Measurements from ENCODE around the gene NEGR1.
A peak's percentile ranks its signal among the peaks of the same experiment; 100 is the strongest.
"Not testable (repeated sequence)": the region's sequence is repeated elsewhere in the genome, so short reads cannot be mapped to it uniquely, and the experiment has no call there.

The NEGR1 gene

DNA sequence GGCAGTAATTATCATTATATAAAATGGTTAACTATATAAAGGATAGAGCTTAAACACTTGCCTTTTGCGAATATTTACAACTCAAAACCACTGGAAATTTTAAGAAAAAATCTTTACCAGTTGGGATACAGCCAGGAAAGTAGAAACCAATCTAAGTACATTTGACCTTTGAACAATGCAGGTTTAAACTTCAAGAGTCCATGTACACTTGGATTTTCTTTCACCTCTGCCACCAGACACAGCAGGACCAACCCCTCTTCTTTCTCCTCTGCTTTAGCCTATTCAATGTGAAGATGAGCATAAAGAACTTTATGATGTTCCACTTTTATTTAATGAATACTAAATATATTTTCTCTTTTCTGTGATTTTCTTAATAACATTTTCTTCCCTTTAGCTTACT, 361.1 kb downstream of the NEGR1 start:
- no peak for DNase-seq

DNA sequence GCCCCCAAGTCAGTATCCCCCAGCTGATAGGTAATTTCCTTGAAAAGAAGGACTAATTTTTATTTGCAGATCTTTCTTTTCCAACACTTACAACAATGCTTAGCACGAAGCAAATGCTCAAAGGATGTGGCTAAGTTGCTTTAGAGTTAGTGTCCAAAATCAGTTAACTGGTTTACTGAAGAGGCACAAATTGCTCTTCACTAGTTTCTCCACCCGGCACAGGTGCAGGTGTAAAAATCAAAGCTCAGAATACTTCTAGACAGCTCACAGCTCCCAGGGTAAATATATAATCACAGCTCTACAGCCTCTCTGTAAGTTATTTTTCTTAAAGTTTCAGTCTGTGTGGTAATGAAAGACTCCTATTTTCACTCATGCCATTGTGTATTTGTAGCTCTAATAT, 361.8 kb downstream of the NEGR1 start:
- DNase-seq = no peak

DNA sequence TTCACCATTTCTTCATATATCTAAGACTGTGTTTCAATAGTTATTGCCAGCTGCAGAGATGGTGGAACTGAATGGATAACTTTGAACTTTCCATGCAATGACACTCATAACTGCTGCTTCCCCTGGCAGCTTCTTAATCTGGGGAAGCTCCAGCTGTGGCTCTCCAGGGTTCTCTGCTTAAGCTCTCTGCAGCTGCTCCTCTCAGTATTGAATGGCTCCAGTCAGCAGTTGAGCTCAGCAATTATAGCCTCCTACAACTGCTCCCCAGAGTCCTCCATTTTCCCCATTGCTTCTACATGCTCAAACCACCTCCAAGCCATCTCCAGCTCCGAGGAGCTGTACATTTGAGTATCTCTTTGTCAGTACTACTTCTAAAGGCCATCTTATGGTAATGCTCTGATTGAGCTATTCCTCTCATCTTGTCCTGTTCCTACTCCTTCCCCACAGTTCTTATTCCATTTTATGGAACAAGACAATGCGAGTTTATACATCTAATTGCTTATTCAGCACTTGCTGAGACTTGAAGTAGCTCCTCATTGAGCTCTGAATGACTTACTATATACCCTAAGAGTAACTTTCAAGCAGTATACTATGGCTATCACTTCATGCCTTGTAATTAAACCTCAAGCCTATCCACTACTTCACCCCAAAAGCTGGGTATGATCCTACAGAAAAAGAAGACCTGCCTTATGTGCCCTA, 362.4 kb downstream of the NEGR1 start:
- DNase-seq = peak; percentile 8

DNA sequence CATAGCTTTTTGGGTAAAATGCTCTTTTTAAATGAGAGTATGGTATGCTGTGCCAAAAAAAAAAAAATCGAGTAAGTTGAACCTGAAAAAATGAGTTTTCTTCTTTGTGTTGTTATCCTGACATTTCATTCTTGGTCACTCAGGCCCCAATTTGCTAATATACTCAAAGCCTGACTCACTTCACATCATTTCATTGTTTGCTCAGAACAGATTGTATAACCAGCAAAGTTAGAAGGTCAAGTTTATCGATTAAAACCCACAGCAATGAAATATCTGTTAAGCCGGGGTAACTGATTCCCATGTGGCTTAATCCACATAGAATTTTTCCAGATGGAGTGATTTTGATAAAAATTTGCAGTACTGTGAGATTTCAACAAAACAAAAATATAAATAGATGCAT, 363.7 kb downstream of the NEGR1 start:
- no peak for DNase-seq

DNA sequence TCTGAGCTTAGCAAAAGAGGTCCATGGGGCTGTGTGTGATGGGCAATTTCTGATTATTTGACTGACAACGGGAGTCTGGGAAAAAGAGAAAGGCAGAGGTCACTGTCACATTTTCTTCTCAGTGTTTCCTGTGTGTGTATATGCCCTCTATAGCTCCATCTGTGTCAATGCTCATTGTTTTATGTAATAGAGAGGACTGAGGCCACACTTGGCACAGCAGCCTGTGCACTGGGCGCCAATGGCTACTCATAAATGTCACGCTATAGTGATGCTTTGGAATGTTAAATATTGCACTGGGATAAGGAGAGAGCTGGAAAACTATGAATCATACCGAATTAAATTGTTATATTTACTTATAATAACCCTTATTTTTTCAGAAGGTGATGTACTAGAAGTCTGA, 365.4 kb downstream of the NEGR1 start:
- no peak for DNase-seq

DNA sequence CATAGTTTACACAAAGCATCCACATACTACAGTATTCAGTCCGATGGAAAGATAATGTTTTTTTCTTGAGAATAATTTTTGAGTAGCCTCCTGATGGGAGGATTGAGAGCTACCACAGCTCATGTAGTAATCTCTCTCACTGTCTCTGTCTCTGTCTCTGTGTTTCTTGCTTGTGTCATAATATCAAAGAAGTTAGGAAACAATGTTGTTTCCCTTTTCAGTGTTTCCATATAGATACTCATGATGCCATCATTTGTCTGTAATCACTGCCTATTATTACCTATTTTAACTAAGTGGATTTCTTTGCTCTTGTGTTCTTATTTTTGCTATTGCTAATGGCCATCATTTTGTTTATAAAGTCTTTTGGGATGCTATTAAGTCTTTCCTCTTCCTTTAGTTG, 367.7 kb downstream of the NEGR1 start:
- no peak for DNase-seq

DNA sequence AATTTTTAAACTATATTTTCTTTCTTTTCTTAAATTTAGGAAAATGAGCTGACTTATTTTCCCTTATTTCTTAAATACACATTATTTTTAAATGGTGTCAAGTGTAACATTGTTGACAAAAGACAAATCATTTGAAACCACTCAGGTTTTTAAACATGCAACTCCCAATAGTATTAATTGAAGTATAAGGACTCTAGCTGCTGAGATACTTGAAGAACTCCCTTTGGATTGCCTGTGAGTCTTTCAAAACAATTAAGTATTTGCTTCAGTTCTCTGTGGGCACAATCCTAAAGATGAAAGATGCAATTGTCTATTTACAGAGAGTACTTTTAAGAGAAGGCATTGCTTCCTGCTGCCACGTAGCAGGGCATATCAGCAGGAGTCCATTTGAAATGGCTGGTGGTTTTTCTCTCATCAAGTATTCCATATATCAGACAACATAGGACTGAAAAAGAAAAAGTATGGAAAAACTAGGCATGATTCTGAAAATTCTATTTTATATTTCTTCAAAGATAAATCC, 373.4 kb downstream of the NEGR1 start:
- DNase-seq = no peak

DNA sequence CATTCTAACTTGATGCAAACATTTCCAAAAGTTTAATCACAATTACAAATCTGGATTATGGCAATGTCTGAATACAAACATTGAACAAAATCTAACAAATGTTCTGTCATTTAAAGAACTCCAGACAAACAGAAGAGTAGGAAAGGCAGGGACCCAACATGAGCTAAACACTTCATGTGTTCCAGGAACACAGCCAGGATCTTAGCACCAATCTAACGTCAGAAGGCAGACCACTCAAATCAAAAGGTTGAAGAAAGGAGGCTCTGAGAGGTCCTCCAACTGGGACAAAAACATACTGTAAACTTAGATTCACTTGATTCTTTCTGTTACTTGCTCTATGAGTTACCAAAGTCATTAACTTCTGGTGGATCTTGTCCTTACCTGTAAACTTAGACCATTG, 374.0 kb downstream of the NEGR1 start:
- no peak for DNase-seq

DNA sequence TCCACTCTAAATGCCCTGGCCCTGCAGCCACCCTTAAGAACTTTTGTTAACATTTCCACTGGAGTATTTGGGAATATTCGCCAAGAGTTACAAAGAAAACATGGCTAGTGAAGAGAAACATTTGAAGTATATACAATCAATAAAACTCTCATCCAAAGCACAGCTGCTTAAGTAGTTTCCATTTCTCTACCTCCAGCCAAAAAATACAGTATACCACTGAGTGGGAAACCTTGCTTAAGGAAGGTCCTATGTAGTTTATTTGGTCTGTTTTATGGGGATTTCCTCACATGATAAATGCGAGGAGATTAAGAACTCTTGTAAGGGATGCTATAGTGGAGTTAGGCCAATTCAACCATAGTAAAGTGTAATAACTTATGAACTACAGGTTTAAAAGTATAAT, 382.5 kb downstream of the NEGR1 start:
- DNase-seq = no peak

DNA sequence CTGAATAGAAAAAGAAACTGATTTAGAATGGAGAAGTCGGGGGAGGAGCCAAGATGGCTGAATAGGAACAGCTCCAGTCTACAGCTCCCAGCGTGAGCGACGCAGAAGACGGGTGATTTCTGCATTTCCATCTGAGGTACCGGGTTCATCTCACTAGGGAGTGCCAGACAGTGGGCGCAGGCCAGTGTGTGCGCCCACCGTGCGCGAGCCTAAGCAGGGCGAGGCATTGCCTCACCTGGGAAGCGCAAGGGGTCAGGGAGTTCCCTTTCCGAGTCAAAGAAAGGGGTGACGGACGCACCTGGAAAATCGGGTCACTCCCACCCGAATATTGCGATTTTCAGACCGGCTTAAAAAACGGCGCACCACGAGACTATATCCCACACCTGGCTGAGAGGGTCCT, 394.2 kb downstream of the NEGR1 start:
- DNase-seq = not testable (repeated sequence)

DNA sequence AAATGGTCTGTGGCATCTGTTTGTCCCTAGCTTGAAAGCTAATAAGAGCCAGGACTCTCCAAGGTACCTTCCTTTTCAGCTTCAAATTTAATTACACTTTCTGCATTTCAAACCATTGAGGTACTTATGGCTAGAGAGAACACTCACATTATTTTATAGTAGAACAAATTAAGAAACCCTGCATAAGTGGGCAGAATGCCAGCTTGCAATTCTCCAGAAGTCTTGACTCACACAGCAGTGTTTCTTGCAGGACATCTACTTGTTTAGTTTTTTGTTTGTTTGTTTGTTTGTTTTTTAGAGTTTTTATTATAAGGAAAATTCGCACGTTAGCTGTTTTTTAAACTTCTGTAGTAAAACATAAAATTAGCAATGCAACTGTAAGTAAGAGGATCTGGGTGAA, 397.2 kb downstream of the NEGR1 start:
- no peak for DNase-seq

DNA sequence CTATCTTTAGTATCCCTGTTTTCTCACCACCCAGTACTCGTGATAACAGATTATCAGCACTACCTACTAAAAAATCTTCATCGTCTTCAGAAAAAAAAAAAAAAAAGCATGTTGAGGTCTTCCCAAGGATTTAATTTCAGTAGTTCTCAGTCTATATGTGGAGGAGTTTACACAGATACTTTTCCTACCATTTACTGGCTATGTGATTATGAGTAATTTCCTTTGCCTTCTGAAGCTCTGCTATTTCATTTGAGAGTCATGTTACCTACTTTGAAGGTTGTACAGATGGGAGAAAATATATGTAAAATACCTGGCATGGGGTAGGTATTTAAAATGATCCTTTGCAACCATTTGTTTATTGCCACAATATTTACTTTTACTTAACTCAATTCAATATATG, 399.7 kb downstream of the NEGR1 start:
- no peak for DNase-seq

DNA sequence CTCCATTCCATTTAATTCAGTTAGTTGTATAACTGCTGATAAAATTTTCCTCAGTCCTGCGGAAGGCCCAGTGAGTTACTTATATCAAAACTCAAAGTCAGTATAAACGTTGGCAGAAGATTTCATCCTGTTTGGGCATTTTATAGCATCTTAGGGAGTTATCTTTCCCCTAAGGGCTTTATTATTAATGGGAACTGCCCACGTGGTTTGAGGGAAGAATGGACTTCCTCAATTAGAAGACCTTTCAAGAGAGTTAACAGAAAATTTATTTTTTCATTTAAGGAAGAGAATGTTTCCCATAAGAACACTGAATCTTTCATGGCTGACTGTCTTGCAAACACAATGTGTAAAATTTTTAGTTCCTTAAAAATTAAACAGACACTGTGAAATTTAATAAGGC, 400.1 kb downstream of the NEGR1 start:
- no peak for DNase-seq

DNA sequence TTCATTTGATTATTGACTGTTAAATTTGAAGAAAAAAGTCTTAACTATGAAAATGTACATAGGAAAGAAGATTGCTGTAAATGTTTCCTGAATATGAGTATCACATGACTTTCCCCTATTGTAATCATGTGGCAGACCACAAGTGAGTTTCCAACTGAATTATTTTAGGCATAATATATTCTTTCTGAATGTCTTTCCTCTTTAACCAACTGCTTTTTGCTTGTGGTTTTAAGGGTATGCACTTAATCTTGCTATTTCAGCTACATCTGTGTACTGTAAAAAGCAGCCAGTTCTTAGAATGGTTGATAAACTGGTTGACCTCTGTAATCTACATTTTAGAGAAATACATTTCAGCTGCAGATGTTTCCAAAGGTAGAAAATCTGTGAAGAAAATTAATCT, 400.7 kb downstream of the NEGR1 start:
- no peak for DNase-seq

DNA sequence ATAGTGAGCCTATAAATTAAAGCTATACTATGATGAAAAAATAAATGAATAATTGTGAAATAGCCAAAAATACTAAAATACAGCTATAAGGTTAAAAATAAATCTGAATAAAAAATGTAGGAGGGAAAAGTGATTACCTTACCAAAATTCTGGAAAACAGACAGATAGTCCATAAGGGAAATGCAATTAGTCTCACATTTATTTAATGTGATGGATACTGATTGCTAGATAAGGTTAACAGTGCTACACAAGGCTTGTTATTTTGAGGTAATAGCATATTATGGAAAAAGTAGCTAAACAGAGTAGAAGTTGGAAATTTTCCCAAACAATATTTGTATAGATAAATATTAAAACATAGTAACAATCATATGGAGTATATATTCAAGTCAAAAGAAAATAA, 413.0 kb downstream of the NEGR1 start:
- no peak for DNase-seq

DNA sequence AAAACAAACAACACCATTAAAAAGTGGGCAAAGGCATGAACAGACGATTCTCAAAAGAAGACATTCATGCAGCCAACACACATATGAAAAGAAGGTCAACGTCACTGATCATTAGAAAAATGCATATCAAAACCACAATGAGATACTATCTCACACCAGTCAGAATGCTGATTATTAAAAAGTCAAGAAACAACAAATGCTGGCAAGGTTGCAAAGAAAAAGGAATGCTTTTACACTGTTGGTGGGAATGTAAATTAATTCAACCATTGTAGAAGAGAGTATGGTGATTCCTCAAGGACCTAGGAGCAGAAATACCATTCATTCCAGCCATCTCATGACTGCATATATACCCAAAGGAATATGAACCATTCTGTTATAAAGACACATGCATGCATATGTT, 419.6 kb downstream of the NEGR1 start:
- no peak for DNase-seq

DNA sequence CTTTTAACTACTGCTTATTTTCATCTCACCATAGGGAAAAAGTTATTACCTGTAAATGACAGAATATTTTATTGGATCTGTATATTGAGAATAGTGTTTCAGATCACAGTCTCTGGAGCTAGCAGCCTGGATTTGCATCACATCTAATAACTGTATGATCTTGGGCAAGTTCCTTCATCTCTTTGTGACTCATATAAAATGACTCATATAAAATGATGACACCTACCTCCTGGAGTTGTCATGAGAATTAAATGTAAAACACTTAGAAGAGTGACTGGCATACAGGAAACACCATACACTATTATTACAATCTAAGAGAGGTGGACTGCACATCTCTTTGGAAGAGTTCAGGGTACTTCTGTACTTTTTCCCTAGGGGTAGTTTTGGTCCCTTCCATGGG, 421.3 kb downstream of the NEGR1 start:
- DNase-seq = no peak

DNA sequence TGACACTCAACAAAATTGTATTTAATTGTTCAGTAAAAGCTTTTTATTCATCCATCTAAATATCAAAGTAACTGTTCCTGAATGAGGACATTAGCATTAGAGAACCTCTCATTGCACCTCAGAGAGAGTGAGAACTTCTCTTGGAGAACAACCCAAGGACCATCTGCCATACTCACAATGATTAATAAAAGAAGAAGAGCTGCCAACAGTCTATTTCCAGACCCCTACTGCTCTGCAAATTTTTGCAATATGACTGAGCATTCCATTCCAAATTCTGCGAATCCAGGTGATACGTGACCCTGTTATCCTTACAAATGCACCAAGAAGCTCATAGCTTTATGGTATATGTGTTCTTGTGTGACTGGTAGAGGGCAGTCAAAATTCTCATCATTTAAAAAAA, 422.5 kb downstream of the NEGR1 start:
- no peak for DNase-seq

DNA sequence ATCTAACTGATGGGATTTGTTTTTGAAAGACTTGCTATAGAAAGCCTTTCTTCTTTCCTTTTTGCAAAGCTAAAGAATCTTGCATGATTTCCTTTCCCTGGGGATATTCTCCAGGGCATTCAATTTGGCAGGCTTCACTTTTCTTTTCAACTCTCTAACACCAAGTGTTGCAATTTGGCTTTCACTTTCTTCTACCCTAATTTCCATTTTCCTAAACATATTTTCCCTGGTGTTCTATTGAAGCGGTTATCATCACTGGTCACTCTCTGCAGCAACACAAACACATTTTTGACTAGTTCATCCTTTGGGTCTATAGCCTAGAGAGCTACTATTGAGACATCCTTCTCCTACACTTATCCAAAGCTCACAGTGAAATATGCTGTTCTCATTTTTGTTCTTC, 424.5 kb downstream of the NEGR1 start:
- DNase-seq = no peak

DNA sequence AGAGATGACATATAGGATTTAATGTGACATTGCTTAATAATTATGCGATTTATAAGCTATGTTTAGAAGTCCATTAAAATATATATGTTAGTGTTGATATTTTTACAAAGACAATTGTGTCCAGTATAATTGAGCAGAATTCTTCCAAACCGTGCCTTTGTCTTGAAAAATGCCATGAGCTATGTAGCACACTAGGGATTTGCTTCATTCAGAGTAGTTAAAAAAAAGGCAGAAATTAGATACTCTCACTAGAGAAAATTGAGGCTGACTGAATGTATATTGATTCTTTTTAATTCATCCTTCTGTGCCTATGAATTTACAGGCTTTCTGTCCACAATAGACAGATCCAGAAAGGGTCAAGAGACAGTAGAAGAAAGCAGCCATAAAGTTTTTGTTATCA, 429.0 kb downstream of the NEGR1 start:
- peak; percentile 3 for DNase-seq

DNA sequence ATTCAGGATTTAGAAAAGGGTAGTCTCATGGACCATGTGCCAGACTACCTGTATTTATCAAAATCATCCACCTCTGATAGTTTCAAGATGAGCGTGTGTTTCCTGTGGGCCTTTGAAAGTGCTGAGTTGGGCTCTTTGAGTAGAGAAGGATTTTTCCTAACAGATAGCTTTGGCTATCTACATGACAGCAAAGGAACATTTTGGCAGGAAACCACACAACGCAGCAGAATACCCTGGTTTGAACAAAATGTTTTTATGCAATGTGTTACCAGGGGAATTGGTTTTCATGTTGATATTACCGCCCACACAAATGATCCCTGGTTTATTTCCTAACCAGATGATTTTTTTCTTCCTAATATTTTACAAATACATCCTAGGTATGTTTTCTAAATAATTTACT, 431.4 kb downstream of the NEGR1 start:
- no peak for DNase-seq

DNA sequence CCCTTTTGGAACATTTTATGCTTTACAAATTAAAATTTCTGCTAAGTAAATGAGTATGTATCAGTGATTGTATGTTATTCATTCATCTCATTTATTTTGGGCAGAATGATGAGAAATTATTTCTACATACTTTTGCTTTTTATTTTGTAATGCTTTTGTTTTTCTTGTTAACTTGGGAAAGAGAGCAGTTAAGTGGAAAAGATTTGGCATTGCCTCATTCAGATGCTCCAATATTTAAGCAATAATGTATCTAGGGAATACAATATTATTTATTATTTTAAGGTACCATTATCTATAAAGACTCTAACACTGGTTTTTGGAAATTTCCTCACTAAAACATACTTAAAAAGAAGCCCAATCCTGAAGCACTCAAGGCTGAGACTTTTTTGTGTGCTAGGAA, 431.8 kb downstream of the NEGR1 start:
- DNase-seq = no peak

DNA sequence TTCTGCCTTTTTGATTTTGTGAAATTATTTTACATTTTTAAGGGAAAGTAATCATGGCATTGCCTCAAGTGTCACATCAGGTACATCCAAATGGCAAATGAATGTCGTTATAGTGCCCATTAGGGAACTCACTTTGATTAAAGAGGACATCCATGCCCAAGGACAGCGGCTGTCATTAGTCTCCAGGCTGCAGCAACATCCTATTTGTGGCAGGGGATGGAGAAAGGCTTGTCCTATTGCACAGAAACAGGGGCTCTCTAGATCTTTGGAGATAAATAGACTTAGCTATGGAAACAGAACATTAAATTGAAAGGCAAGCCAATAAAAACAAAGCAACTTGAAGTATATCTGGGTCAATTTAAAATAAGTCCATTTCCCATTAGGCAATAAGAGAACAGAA, 439.3 kb downstream of the NEGR1 start:
- DNase-seq = no peak

DNA sequence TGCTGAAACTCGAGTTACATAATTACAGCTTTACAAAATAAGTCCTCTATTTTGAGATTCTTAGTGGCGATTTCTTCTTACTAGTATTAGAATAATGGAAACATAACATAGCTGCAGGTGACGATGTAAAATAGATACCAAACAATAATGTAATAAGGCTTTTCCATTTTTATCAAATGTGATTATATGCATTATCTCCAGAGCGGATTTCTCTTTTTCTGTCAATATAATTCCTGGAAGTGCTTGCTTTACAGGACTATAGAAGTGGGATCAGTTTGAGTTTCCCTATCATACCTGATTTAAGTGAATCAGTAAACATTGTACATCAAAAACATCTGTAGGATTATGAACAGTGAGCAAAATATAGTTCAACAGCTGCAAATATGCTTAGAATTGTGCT, 442.5 kb downstream of the NEGR1 start:
- no peak for DNase-seq

DNA sequence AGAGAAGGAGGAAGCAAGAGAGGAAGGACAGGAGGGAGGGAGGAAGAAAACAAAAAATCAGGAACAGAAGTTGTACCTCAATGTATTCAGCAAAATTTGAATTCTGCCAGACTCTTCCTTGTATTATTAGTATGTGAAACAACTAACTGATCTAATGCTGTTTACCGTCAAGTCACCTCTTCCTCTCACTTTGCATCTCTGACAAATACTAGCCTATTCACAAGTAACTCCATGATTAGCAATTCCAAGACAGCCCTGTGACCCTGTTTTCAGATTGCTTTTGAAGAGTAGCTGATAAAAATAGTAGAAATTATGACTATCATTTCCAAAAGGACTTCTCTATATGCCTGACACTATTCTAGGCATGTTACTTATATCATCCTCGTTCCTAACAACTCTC, 445.4 kb downstream of the NEGR1 start:
- DNase-seq = no peak

DNA sequence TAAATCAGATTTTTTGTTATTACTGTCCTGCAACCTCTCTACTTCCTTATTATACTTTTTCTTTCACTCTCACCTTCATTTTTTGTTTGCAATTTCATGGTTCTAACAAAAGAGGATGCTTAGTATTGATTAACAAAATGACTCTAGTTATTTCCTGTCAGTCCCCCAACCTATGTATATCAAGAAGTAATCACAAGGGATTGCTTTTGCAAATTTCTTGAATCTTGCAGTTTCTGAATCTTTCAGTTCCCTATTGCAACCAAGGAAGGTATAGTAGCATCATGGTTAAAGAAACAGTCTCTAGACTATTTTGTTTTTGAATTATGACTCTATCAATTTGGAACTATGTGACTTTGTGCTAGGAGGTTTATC, 446.9 kb downstream of the NEGR1 start:
- DNase-seq = no peak

All from NCI-H2171 (cell line).